NCI-H187 treated with DMSO at 0.1 percent for 48 hours (cell line): ENCODE measurements around the gene TYRP1.

Source experiments
- DNase-seq: peaks from one replicate; lab custom pipeline; 2025; lab: John Stamatoyannopoulos, UW

Gene TYRP1

GRCh38 chr9:12730927-12731326, 37.7 kb downstream of the TYRP1 start:
- DNase-seq: no peak

DNA sequence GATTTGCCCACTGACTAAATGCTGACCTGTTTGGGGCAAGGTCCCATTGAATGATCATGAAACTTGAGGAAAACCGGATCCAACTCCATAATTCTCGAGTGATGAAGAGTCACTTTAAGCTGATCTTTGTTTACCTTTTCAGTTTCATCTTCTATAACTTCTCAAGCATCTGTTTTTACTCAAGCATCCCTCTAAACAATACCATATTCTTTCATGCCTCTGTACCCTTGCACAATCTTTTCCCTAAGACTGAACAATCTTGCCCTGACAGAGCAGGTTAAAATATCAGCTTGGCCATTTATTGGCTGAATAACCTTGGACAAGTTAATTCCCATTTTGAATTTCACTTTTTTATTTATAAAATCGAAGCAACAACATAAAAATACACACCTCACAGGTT, 39.8 kb downstream of the TYRP1 start:
- DNase-seq: no peak

DNA sequence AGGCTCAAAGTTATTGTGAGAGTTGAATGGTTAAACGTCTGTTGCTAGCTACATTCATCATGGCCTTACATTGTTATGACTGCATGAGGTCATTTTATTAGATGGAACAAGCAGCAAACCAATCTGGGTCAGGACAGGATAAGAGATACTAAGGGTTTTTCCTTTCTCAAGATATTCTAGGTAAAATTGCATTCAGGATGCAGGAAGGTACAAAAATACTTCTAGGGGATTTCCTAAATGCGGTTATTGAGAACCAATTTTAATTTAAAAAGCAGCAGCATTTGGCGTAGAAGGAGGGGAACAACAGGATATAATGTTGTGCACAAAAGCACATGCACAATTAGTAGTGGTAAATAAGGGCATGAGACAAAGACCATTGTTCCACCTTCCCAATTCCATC, 42.5 kb downstream of the TYRP1 start:
- no peak for DNase-seq

DNA sequence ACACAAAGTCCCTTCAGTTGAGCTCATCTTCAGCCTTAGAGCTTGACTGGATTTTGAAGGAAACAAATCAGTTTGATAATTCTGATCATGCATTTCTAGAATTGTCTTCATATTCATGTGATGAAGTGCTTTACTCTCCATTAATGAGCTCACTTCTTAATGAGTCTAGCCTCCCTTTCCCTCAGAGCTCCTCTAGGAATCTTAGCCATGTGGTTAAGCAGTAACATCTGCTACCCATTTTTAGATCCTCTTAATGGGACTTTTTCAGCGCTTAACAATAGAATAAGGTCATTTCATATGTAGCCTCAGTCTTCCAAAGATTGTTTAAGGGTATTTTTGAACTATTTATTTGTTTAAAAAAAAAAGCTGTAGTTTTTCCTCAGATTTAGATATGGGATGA, 44.7 kb downstream of the TYRP1 start:
- no peak for DNase-seq

GRCh38 chr9:12739014-12739652, 45.9 kb downstream of the TYRP1 start:
- no peak for DNase-seq

DNA sequence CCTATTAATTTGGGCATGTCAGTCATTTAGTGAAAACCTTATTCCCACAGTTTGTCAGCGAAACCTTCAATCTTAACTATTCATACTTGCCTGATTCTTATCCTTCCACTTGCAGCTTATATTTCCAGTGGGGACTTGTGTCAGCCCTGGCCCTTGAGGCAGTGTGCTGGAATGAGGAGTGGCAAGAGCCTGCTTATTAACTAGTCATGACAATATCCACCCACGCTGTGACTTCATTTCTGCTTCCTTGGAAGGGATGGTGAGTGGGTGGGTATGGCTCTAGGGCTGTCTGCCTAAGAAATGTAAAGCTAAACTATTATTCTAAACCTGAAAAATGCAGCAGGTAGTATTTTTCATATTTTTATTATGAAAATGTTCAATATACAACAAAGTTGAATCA, 47.7 kb downstream of the TYRP1 start:
- no peak for DNase-seq

- no peak for DNase-seq
These were observed 54.8 kb downstream of the TYRP1 start for GRCh38 chr9:12748016-12748415.

DNA sequence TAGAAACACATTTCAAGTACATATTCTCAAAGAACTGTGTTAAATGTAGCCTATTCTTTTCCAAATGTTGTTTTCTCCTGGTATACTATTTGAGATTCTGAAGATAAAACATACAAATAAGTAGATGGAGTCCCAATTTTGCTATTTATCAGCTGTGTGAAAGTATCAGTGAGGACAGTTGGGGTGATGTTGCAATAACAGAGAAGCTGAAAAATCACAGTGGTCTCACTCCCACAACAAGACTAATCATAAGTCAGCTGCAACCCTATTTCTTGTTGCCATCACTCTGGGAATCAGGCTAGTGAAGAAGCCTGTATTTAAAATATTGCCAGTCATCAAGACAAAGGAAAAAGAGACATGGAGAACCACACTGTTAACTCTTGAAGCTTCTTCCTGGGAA, 55.8 kb downstream of the TYRP1 start:
- DNase-seq: no peak

DNA sequence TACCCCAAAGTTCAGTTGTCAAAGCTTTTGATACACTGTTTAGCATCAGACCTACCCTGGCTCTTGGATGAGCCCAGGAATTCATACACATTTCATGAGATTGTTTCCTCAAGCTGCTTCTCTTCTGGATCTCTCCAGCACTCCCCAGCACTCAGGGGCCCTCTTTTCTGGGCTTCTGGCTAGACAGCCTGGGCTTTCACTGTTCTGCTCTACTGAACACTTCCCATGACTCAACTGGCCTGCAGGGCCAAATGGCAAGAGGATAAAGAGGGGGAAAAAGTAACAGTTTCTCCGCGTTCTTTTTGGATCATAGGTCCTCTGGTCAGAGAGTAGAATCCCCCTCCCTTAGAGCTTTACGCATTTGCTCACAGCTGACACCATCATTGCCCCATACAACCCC, 60.7 kb downstream of the TYRP1 start:
- no peak for DNase-seq

- DNase-seq: no peak
These were observed 66.6 kb downstream of the TYRP1 start for GRCh38 chr9:12759761-12760160.
